ENCODE data around the gene KRT6C. TPM values are rescaled to one million over a fixed set of nuclear protein-coding genes. Genes with fewer than 3 reads are reported as not detected.

The KRT6C gene
- total RNA-seq, 1 donor from 2014 or later: not detected

DNA sequence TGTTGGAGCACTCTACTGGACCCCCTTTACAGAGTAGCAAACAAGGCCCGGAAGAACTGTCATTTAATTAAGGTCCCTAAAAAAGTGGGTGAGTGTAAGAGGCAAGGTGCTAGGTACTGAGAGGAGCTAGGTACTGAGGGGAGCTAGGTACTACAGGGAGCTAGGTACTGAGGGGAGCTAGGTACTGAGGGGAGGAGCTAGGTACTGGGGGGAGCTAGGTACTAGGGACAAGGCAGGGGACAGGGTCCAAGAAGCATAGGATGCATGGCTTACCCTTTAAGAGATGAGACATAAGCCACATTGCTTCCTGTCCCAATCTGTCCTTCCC is 41.7 kb upstream of the KRT6C start:
- no peak for DNase-seq (ENCODE audit: low read depth, low spot score)
- H3K27me3 Mint-ChIP-seq (ENCODE audit: low read depth): peaks cover 14% of the 10 kb centered on the region
- no peaks in the 10 kb centered on the region for H3K36me3 Mint-ChIP-seq (ENCODE audit: low read depth)
- no peaks in the 10 kb centered on the region for H3K4me1 Mint-ChIP-seq
- no peak overlapping the region for H3K27ac Mint-ChIP-seq (ENCODE audit: unreplicated experiment)
- TF ChIP-seq, protein P1, sequence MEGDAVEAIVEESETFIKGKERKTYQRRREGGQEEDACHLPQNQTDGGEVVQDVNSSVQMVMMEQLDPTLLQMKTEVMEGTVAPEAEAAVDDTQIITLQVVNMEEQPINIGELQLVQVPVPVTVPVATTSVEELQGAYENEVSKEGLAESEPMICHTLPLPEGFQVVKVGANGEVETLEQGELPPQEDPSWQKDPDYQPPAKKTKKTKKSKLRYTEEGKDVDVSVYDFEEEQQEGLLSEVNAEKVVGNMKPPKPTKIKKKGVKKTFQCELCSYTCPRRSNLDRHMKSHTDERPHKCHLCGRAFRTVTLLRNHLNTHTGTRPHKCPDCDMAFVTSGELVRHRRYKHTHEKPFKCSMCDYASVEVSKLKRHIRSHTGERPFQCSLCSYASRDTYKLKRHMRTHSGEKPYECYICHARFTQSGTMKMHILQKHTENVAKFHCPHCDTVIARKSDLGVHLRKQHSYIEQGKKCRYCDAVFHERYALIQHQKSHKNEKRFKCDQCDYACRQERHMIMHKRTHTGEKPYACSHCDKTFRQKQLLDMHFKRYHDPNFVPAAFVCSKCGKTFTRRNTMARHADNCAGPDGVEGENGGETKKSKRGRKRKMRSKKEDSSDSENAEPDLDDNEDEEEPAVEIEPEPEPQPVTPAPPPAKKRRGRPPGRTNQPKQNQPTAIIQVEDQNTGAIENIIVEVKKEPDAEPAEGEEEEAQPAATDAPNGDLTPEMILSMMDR (conservative IDR thresholded peaks at IDR 0.05): no peak
- H3K4me3 Mint-ChIP-seq: no peak overlapping the region
- H3K9me3 Mint-ChIP-seq: peaks cover 5% of the 10 kb centered on the region

DNA sequence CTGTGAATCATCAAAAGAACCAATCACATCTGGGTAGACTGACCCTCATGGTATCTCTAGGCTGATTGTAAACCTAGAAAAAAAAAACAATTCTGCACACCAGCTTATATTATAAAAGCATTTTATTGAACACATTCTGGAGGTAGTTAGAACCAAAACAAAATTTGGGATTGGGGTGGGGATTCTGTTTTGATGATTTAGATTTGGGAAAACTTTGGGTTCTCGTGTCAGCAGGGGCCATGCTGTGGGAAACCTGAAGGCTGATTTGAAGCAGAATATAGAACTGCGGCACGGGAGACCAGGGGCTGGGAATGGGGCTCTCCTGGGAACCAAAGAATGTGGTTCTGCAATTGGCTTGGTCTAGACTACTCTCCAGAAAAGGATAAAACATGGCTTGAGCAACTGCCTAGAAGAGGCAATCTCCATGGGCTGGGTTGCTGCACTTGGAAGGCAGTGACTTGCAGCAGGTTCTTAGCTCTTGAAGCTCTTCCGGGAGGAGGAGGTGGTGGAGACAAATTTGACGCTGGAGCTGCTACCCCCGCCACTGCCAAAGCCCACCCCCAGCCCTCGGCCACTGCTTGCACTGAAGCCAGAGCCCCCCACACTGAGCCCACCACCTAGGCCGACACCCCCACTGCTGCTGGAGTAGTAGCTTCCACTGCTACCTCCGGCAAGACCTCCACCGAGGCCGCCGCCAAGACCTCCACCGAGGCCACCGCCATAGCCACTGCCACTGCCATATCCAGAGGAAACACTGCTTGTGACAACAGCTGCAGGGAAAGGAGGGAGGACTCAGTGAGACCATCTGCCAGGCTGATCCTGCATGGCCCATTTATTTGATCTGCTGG is 41.1 kb upstream of the KRT6C start:
- H3K4me1 Mint-ChIP-seq: no peaks in the 10 kb centered on the region
- no peak for DNase-seq (ENCODE audit: low read depth, low spot score)
- H3K4me3 Mint-ChIP-seq: no peak overlapping the region
- TF ChIP-seq, protein P1 (conservative IDR thresholded peaks at IDR 0.05): no peak
- no peak overlapping the region for H3K27ac Mint-ChIP-seq (ENCODE audit: unreplicated experiment)
- H3K27me3 Mint-ChIP-seq (ENCODE audit: low read depth): peaks cover 14% of the 10 kb centered on the region
- peaks cover 5% of the 10 kb centered on the region for H3K9me3 Mint-ChIP-seq
- no peaks in the 10 kb centered on the region for H3K36me3 Mint-ChIP-seq (ENCODE audit: low read depth)

DNA sequence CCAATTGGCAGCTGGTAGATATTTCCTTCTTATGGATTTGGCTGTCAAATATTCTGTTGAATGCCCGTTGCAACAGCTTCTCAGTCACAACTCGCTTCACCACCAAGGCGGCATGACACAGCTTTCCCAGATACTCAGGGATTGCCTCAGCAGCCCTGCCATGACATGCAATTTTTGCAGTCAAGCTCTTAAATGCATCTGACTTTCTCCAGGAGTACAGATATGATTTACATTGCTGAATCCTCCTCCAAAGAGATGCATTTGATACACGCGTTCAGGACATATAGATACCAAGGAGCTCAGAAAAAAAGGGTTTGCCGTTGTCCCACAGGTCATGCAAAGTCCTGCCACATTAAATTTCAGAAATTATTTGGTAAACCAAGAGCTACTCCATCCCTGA is 40.1 kb upstream of the KRT6C start:
- Mint-ChIP-seq H3K4me1 (no peaks in the 10 kb centered on the region), H3K9me3 (peaks cover 5% of the 10 kb centered on the region), H3K27ac (ENCODE audit: unreplicated experiment) (no peak overlapping the region), H3K36me3 (ENCODE audit: low read depth) (no peaks in the 10 kb centered on the region), H3K27me3 (ENCODE audit: low read depth) (peaks cover 6% of the 10 kb centered on the region), H3K4me3 (no peak overlapping the region)
- no peak for DNase-seq (ENCODE audit: low read depth, low spot score)
- TF ChIP-seq, protein P1 (conservative IDR thresholded peaks at IDR 0.05): no peak

DNA sequence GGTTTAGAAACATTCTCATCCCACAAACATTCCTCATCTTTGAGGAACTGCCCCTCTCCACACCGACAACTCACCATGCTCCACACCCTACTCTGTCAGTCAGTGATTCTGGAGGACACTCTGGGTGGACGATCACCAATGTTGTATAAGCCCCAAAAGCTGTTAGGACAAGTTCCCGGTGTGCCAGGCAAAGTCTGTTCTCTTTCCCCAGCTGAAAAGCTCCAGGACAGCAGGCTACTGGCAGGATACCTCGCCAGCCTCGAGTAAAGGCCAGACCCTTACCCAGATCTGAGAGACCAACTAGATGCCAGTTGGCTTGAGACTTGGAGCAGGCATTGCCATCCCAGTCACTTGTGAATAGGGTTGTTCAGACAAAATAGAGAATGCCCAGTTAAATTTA is 34.6 kb upstream of the KRT6C start:
- Mint-ChIP-seq H3K9me3 (peaks cover 5% of the 10 kb centered on the region), H3K4me1 (no peaks in the 10 kb centered on the region), H3K36me3 (ENCODE audit: low read depth) (no peaks in the 10 kb centered on the region), H3K27me3 (ENCODE audit: low read depth) (peaks cover 17% of the 10 kb centered on the region), H3K27ac (ENCODE audit: unreplicated experiment) (peak overlapping the region; percentile 9), H3K4me3 (no peak overlapping the region)
- no peak for DNase-seq (ENCODE audit: low read depth, low spot score)
- TF ChIP-seq, protein P1 (conservative IDR thresholded peaks at IDR 0.05): no peak

DNA sequence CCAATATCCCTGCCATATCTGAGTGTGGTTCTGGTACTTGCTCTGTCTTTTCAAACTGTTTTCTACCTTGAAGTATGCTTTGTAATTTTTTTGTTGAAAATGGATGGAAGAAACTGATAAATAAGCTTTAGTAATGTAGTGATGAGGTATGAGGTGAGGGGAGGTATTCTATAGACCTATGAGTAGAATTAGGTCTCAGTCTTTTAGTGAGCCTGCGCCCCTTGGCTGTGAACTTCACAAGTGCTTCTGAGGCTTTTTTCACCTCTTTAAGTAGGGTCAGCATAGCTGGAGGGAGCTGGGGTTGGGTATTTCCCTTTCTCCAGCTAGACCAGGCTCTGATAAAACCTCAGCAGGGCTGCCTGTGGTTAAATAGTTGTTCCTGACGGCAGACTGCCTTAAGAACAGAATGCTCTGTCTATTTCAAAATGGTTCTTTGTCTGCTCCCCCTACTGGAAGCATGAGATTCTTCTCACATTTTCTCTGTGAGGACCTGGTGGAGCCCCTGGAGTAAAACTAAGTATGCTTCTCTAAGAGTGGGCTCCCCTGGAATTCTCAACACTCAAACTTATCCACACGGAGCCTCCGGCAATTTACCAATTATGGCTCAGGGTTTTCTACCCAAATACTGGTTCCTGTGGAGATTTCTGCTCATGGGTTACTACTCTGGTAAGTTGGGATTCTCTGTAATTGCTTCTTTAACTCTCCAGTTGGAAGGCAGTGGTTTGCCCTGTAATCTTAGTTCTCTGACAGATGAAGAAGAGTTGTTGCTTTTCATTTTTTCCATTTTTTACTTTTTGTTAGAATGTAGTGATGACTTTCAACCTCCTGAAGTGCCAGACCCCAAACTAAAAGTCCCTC is 33.5 kb upstream of the KRT6C start:
- peaks cover 18% of the 10 kb centered on the region for H3K27me3 Mint-ChIP-seq (ENCODE audit: low read depth)
- H3K4me1 Mint-ChIP-seq: no peaks in the 10 kb centered on the region
- peak; percentile 3 for DNase-seq (ENCODE audit: low read depth, low spot score)
- TF ChIP-seq, protein P1 (conservative IDR thresholded peaks at IDR 0.05): peak; percentile 70
- H3K27ac Mint-ChIP-seq (ENCODE audit: unreplicated experiment): no peak overlapping the region
- no peak overlapping the region for H3K4me3 Mint-ChIP-seq
- peaks cover 5% of the 10 kb centered on the region for H3K9me3 Mint-ChIP-seq
- no peaks in the 10 kb centered on the region for H3K36me3 Mint-ChIP-seq (ENCODE audit: low read depth)

Data from neural crest cell (in vitro differentiated cells).